Cardiac fibroblast (primary cell): ENCODE data around the gene FZR1.

Experiments used
- DNase-seq, 2 donors: peaks; one replicate each; pipeline versions ENCODE4 v3.0.0 to v3.0.0-alpha.2; 2010; ENCODE audit warnings: low read depth in 2 of 2
- H3K4me3 ChIP-seq, 2 donors: replicated peaks in 1 of 2; 1 replicate in 1 of 2; 2 replicates in 1 of 2; pipeline ENCODE4 v1.5.1; 2011; ENCODE audit warnings: low read depth in 2 of 2, low read length in 2 of 2, mild to moderate bottlenecking in 2 of 2, moderate library complexity in 1 of 2
- CTCF ChIP-seq: IDR thresholded peaks from one replicate; pipeline ENCODE4 v1.5.1; 2011; ENCODE audit warnings: low read depth, mild to moderate bottlenecking, low read length, inconsistent platforms

Gene FZR1

GRCh38 chr19:3510727-3511126, 4.6 kb downstream of the FZR1 start:
- TF ChIP-seq CTCF = no peak

GRCh38 chr19:3511506-3512251, 5.6 kb downstream of the FZR1 start:
- no peak for TF ChIP-seq CTCF
- no peak overlapping the region for H3K4me3 ChIP-seq
- DNase-seq = no peak

More at GRCh38 chr19:3510727-3511126, 4.6 kb downstream of the FZR1 start:
- DNase-seq = no peak
- no peak overlapping the region for H3K4me3 ChIP-seq

GRCh38 chr19:3512562-3513228, 6.6 kb downstream of the FZR1 start:
- DNase-seq = no peak
- no peak for TF ChIP-seq CTCF
- H3K4me3 ChIP-seq = no peak overlapping the region

- DNase-seq = peak in 1 of 2 donors; percentile 25
- TF ChIP-seq CTCF = no peak
- no peak overlapping the region for H3K4me3 ChIP-seq
Observed at GRCh38 chr19:3513229-3514140, 7.4 kb downstream of the FZR1 start.

- TF ChIP-seq CTCF = no peak
- no peak overlapping the region for H3K4me3 ChIP-seq
Observed at GRCh38 chr19:3514930-3515329, 8.8 kb downstream of the FZR1 start.

GRCh38 chr19:3515891-3516422, 9.8 kb downstream of the FZR1 start:
- DNase-seq = no peak

More at GRCh38 chr19:3514930-3515329, 8.8 kb downstream of the FZR1 start:
- no peak for DNase-seq

More at GRCh38 chr19:3515891-3516422, 9.8 kb downstream of the FZR1 start:
- H3K4me3 ChIP-seq = no peak overlapping the region
- TF ChIP-seq CTCF = no peak
